Activated T-cell treated with anti-CD3 and anti-CD28 coated beads for 1 hour (primary cell): ENCODE results near the gene AXIN2.

Source experiments
- DNase-seq: peaks from one replicate; pipeline ENCODE4 v3.0.0-alpha.2; 2020; ENCODE audit warnings: low read depth

Gene AXIN2

GRCh38 chr17:65483438-65483837 is 78.0 kb downstream of the AXIN2 start:
- DNase-seq = no peak

- DNase-seq = no peak
Measured at GRCh38 chr17:65482201-65482600, 79.2 kb downstream of the AXIN2 start.

- no peak for DNase-seq
Measured at GRCh38 chr17:65479282-65479681, 82.2 kb downstream of the AXIN2 start.
